ENCODE measurements around the gene SGCE. TPM values are rescaled to one million over a fixed set of nuclear protein-coding genes. Genes with fewer than 3 reads are reported as not detected.

The SGCE gene
- total RNA-seq, 1 experiment from 2014 or later = 56.2 TPM

DNA sequence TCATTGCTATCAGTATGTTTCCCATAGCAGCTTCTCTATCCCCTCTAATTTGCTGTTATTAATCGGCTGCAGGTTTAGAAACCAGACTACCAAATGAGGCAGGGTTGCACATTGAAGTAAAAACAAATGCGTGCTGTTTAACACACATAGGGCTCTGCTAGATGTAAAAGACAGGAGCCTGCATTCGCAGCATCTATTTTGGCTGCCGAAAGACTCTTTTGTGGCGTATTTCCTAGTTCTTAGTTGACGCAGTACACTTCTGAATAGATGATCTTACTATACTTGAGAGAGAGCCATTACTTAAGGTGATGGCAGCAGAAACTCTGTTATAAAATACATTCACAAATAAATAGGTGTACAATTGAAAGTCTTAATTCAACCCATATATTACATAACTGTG is 21.4 kb downstream of the SGCE start:
- POLR2A ChIA-PET = no interaction called here
- CTCF ChIA-PET = no interaction called here
- no peaks in the 10 kb centered on the region for H3K4me1 Mint-ChIP-seq (ENCODE audit: low read depth, unreplicated experiment)

DNA sequence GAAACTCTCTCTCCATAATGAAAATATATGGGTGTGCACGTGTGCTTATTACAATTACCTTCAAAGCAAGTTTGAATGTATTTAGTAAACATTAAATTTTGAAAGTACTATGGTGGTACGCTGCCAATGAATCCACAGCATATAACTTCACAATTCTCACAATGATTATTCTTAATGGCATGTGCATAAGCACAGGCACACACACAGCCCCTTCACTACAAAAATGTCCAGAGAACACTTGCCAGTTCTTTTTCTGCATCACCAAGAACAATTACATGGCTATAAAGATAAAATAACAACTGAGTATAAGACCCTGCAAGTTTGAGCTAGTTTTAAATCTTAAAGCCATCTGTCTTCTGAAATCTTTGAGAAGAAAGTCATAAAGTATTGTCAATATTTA is 22.2 kb downstream of the SGCE start:
- CTCF ChIA-PET = interaction anchor here (1.2 kb wide), 1 partner anchor 21 kb away, joined by 5 read pairs; no protein-coding TSS in a partner anchor
- Mint-ChIP-seq H3K4me3 (ENCODE audit: unreplicated experiment) (no peak overlapping the region), H3K27ac (ENCODE audit: unreplicated experiment) (no peak overlapping the region), H3K4me1 (ENCODE audit: low read depth, unreplicated experiment) (no peaks in the 10 kb centered on the region), H3K9me3 (ENCODE audit: unreplicated experiment) (no peaks in the 10 kb centered on the region), H3K27me3 (ENCODE audit: insufficient read depth, unreplicated experiment) (no peaks in the 10 kb centered on the region), H3K36me3 (ENCODE audit: insufficient read depth, unreplicated experiment) (no peaks in the 10 kb centered on the region)
- DNase-seq = no peak
- no peaks in the 10 kb centered on the region for H3K36me3 ChIP-seq (ENCODE audit: control insufficient read depth, insufficient read depth, low read length)
- TF ChIP-seq, protein P1, sequence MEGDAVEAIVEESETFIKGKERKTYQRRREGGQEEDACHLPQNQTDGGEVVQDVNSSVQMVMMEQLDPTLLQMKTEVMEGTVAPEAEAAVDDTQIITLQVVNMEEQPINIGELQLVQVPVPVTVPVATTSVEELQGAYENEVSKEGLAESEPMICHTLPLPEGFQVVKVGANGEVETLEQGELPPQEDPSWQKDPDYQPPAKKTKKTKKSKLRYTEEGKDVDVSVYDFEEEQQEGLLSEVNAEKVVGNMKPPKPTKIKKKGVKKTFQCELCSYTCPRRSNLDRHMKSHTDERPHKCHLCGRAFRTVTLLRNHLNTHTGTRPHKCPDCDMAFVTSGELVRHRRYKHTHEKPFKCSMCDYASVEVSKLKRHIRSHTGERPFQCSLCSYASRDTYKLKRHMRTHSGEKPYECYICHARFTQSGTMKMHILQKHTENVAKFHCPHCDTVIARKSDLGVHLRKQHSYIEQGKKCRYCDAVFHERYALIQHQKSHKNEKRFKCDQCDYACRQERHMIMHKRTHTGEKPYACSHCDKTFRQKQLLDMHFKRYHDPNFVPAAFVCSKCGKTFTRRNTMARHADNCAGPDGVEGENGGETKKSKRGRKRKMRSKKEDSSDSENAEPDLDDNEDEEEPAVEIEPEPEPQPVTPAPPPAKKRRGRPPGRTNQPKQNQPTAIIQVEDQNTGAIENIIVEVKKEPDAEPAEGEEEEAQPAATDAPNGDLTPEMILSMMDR (IDR thresholded peaks at IDR 0.05; ENCODE audit: insufficient read depth in 1 of 2, low read depth in 1 of 2, low read length in 1 of 2, severe bottlenecking in 1 of 2, unreplicated experiment in 1 of 2) = no peak
- no TSS peak for BruUV-seq (replicated peaks)
- intact Hi-C loops (cut with micrococcal nuclease; ENCODE audit: unreplicated experiment) = no loop called here
- H3K27me3 ChIP-seq (replicated peaks; ENCODE audit: control insufficient read depth, insufficient read depth, low read length) = no peaks in the 10 kb centered on the region
- H3K4me1 ChIP-seq = peaks cover 6% of the 10 kb centered on the region; the same call in 1 of the 2 replicates
- POLR2A ChIA-PET = no interaction called here
- H3K9me3 ChIP-seq = no peaks in the 10 kb centered on the region
- H3K4me3 ChIP-seq (ENCODE audit: low read depth, low read length) = no peak overlapping the region

More for the DNA sequence above, 21.4 kb downstream of the SGCE start:
- Mint-ChIP-seq H3K36me3 (ENCODE audit: insufficient read depth, unreplicated experiment) (no peaks in the 10 kb centered on the region), H3K27ac (ENCODE audit: unreplicated experiment) (no peak overlapping the region), H3K27me3 (ENCODE audit: insufficient read depth, unreplicated experiment) (no peaks in the 10 kb centered on the region), H3K4me3 (ENCODE audit: unreplicated experiment) (no peak overlapping the region), H3K9me3 (ENCODE audit: unreplicated experiment) (no peaks in the 10 kb centered on the region)
- BruUV-seq (replicated peaks) = no TSS peak
- no peaks in the 10 kb centered on the region for H3K36me3 ChIP-seq (ENCODE audit: control insufficient read depth, insufficient read depth, low read length)
- no peaks in the 10 kb centered on the region for H3K27me3 ChIP-seq (replicated peaks; ENCODE audit: control insufficient read depth, insufficient read depth, low read length)
- no peak for DNase-seq
- H3K4me1 ChIP-seq = peaks cover 6% of the 10 kb centered on the region; the same call in 1 of the 2 replicates
- H3K4me3 ChIP-seq (ENCODE audit: low read depth, low read length) = no peak overlapping the region
- TF ChIP-seq, protein P1 (IDR thresholded peaks at IDR 0.05; ENCODE audit: insufficient read depth in 1 of 2, low read depth in 1 of 2, low read length in 1 of 2, severe bottlenecking in 1 of 2, unreplicated experiment in 1 of 2) = no peak
- intact Hi-C loops (cut with micrococcal nuclease; ENCODE audit: unreplicated experiment) = no loop called here
- H3K9me3 ChIP-seq = no peaks in the 10 kb centered on the region

DNA sequence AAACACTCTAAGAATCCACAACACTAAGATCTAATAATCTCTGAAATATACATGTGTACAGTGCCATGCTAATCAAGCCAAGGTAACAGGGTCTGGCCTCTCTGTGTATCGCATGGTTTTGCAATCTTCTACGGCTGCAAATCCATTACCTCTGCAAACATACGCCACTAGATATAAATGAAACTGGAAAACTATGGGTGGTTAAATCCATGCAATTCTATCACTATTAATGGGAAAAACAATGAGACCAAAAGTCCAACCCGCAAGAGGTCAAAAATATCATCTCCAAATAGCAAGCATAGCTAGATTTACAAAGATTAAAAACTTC is 23.0 kb downstream of the SGCE start:
- Mint-ChIP-seq H3K36me3 (ENCODE audit: insufficient read depth, unreplicated experiment) (no peaks in the 10 kb centered on the region), H3K27ac (ENCODE audit: unreplicated experiment) (no peak overlapping the region), H3K27me3 (ENCODE audit: insufficient read depth, unreplicated experiment) (no peaks in the 10 kb centered on the region), H3K9me3 (ENCODE audit: unreplicated experiment) (no peaks in the 10 kb centered on the region), H3K4me1 (ENCODE audit: low read depth, unreplicated experiment) (no peaks in the 10 kb centered on the region), H3K4me3 (ENCODE audit: unreplicated experiment) (no peak overlapping the region)
- Histone ChIP-seq H3K4me1 (peaks cover 6% of the 10 kb centered on the region; the same call in 1 of the 2 replicates), H3K9me3 (no peaks in the 10 kb centered on the region), H3K27me3 (replicated peaks; ENCODE audit: control insufficient read depth, insufficient read depth, low read length) (no peaks in the 10 kb centered on the region), H3K36me3 (ENCODE audit: control insufficient read depth, insufficient read depth, low read length) (no peaks in the 10 kb centered on the region), H3K4me3 (ENCODE audit: low read depth, low read length) (no peak overlapping the region)
- DNase-seq = no peak
- POLR2A ChIA-PET = no interaction called here
- CTCF ChIA-PET = interaction anchor here (1.2 kb wide), 1 partner anchor 22 kb away, joined by 5 read pairs; no protein-coding TSS in a partner anchor
- intact Hi-C loops (cut with micrococcal nuclease; ENCODE audit: unreplicated experiment) = no loop called here
- TF ChIP-seq, protein P1 (IDR thresholded peaks at IDR 0.05; ENCODE audit: insufficient read depth in 1 of 2, low read depth in 1 of 2, low read length in 1 of 2, severe bottlenecking in 1 of 2, unreplicated experiment in 1 of 2) = no peak
- BruUV-seq (replicated peaks) = no TSS peak
